Naive B cell (primary cell): Measurements from ENCODE around the gene HERC6. TPM values are rescaled to one million over a fixed set of nuclear protein-coding genes. Genes with fewer than 3 reads are reported as not detected.
"Not testable (repeated sequence)": the region's sequence is repeated elsewhere in the genome, so short reads cannot be mapped to it uniquely, and the experiment has no call there.

ENCODE experiments used
- ATAC-seq, 2 donors: fragments of 150-1000 bp; cut with Tn5 transposase; 2 replicates each; pipeline ENCODE4 v1.10.0; 2021; ENCODE audit warnings: low read depth in 2 of 2, mild to moderate bottlenecking in 2 of 2, moderate library complexity in 2 of 2
- DNase-seq: peaks from one replicate; pipeline ENCODE4 v3.0.0; 2022
- H3K27ac Mint-ChIP-seq, 6 donors: one replicate each; pipeline ENCODE4 v1.8.0; 2020 to 2022; ENCODE audit warnings: mild to moderate bottlenecking in 6 of 6, mixed read lengths in 6 of 6, moderate library complexity in 5 of 6, inconsistent platforms in 2 of 6
- H3K27me3 Mint-ChIP-seq, 3 donors: one replicate each; pipeline ENCODE4 v1.8.0; 2021 to 2022; ENCODE audit warnings: mixed read lengths in 3 of 3, mild to moderate bottlenecking in 1 of 3
- H3K36me3 Mint-ChIP-seq, 2 donors: one replicate each; pipeline ENCODE4 v1.8.0; 2020 to 2022; ENCODE audit warnings: mixed read lengths in 2 of 2, inconsistent platforms in 1 of 2, mild to moderate bottlenecking in 1 of 2
- H3K4me1 Mint-ChIP-seq, 3 donors: one replicate each; pipeline ENCODE4 v1.8.0; 2020 to 2022; ENCODE audit warnings: mixed read lengths in 3 of 3, inconsistent platforms in 1 of 3, mild to moderate bottlenecking in 1 of 3, moderate library complexity in 1 of 3
- H3K4me3 Mint-ChIP-seq, 8 donors: one replicate each; pipeline ENCODE4 v1.8.0; 2020 to 2022; ENCODE audit warnings: mild to moderate bottlenecking in 8 of 8, mixed read lengths in 8 of 8, moderate library complexity in 8 of 8, inconsistent platforms in 2 of 8
- H3K9me3 Mint-ChIP-seq, 7 donors: one replicate each; pipeline ENCODE4 v1.8.0; 2020 to 2022; ENCODE audit warnings: mixed read lengths in 7 of 7, mild to moderate bottlenecking in 5 of 7, inconsistent platforms in 2 of 7, moderate library complexity in 1 of 7
- polyA plus RNA-seq, 6 donors: library from polyadenylated mRNA; unstranded; fragments of 300-500 nt; fragmentation: Illumina TruSeq; gene quantifications; one replicate each; pipeline ENCODE4 v1.2.3, GENCODE V29; 2021; ENCODE audit warnings: low read depth in 6 of 6

Gene HERC6
- 10 to 100 TPM in 3 of 6 donors, 1 to 10 TPM in 2, not detected in 1; 6.7 to 11.9 (median 10.0) TPM for polyA plus RNA-seq

GRCh38 chr4:88378691-88379559 lies at the start of gene HERC6:
HERC6 (plus strand) TSS chr4:88378852; CDS start chr4:88378922, 70 bp downstream.
- Mint-ChIP-seq H3K9me3 (no peaks in the 10 kb centered on the region), H3K36me3 (no peaks in the 10 kb centered on the region), H3K27me3 (no peaks in the 10 kb centered on the region), H3K4me3 (peak within 1 kb of the TSS; percentile 86 to 96 (median 94)), H3K4me1 (peaks cover 14 to 40% (median 17%) of the 10 kb centered on the region in 3 donors), H3K27ac (peak within 1 kb of the TSS; percentile 92 to 98 (median 96))
- peak; percentile 85 to 86 for ATAC-seq
- DNase-seq, result peak; percentile 80

GRCh38 chr4:88333741-88334405 lies 44.8 kb upstream of the HERC6 start:
- Mint-ChIP-seq H3K27ac (peak overlapping the region in 1 of 6 donors; percentile 61), H3K36me3 (no peaks in the 10 kb centered on the region), H3K4me3 (no peak overlapping the region), H3K9me3 (no peaks in the 10 kb centered on the region), H3K27me3 (no peaks in the 10 kb centered on the region), H3K4me1 (peaks cover 17 to 27% (median 17%) of the 10 kb centered on the region in 3 donors)
- DNase-seq (no peak), ATAC-seq (no peak)

GRCh38 chr4:88335092-88335665 lies 43.5 kb upstream of the HERC6 start:
- Mint-ChIP-seq H3K27ac (no peak overlapping the region), H3K27me3 (no peaks in the 10 kb centered on the region), H3K9me3 (no peaks in the 10 kb centered on the region), H3K4me1 (peaks cover 17 to 27% (median 17%) of the 10 kb centered on the region in 3 donors), H3K36me3 (no peaks in the 10 kb centered on the region), H3K4me3 (peak overlapping the region in 1 of 8 donors; percentile 1)
- no peak for ATAC-seq
- no peak for DNase-seq

- Mint-ChIP-seq H3K27me3 (no peaks in the 10 kb centered on the region), H3K36me3 (no peaks in the 10 kb centered on the region), H3K4me1 (no peaks in the 10 kb centered on the region), H3K27ac (peak overlapping the region in 1 of 6 donors; percentile 66), H3K4me3 (no peak overlapping the region), H3K9me3 (no peaks in the 10 kb centered on the region)
- ATAC-seq (no peak), DNase-seq (no peak)
Observed at GRCh38 chr4:88341227-88342192, 37.1 kb upstream of the HERC6 start.

- not testable (repeated sequence) for H3K27me3 Mint-ChIP-seq, H3K9me3 Mint-ChIP-seq, H3K27ac Mint-ChIP-seq, ATAC-seq, H3K4me3 Mint-ChIP-seq, H3K4me1 Mint-ChIP-seq, H3K36me3 Mint-ChIP-seq, DNase-seq
Observed at GRCh38 chr4:88346902-88347301, 31.8 kb upstream of the HERC6 start.

DNA sequence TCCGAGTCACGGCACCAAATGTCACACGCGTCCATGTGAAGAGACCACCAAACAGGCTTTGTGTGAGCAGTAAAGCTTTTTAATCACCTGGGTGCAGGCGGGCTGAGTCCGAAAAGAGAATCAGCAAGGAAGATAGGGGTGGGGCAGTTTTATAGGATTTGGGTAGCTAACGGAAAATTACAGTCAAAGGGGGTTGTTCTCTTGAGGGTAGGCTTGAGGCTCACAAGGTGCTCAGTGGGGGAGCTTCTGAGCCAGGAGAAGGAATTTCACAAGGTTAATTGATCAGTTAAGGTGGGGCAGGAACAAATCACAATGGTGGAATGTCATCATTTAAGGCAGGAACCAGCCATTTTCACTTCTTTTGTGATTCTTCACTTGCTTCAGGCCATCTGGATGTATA lies 29.9 kb upstream of the HERC6 start:
- ATAC-seq, H3K4me1 Mint-ChIP-seq, H3K4me3 Mint-ChIP-seq, DNase-seq, H3K27me3 Mint-ChIP-seq: not testable (repeated sequence)
- peak overlapping the region in 1 of 6 donors; percentile 33 for H3K27ac Mint-ChIP-seq
- peaks cover 3 to 21% (median 7%) of the 10 kb centered on the region in 7 donors for H3K9me3 Mint-ChIP-seq
- H3K36me3 Mint-ChIP-seq, result peaks cover 0 to 12% of the 10 kb centered on the region in 2 donors

- H3K9me3 Mint-ChIP-seq, result peaks cover 5 to 21% (median 11%) of the 10 kb centered on the region in 7 donors
- no peak for ATAC-seq
- no peak for DNase-seq
- H3K36me3 Mint-ChIP-seq, result peaks cover 0 to 12% of the 10 kb centered on the region in 2 donors
- no peaks in the 10 kb centered on the region for H3K4me1 Mint-ChIP-seq
- no peak overlapping the region for H3K27ac Mint-ChIP-seq
- no peaks in the 10 kb centered on the region for H3K27me3 Mint-ChIP-seq
- no peak overlapping the region for H3K4me3 Mint-ChIP-seq
Observed at GRCh38 chr4:88350786-88351185, 27.9 kb upstream of the HERC6 start.

DNA sequence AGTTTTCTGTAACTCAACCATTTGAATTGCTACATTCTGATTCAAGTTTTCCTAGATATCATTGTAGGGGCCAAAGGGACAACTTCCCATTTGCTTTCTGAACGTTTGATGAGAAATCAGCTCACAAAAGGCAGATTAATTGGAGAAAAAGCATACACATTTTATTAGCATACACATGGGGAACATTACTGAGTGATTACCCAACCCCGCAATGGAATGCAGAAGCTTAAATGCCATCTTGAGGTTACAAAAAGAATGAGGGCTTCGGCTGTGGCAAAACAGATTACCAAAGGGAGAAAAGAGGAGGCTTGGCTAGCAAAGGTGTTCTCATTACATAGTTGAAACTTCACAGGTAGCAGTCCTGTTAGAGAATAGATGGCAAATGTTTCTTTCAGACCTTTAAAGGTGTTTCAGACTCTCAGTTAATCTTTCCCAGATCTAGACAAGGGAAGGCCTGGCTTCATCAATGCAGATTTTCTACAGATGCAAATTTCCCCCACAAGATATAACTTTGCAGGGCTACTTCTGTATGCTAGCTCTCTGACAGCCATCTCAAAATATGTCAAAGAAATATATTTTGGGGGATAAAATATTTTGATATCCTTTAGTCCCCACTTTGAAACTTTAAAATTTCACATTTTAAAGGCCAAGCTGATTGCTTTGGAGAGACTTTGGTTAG lies 26.5 kb upstream of the HERC6 start:
- no peak overlapping the region for H3K4me3 Mint-ChIP-seq
- no peaks in the 10 kb centered on the region for H3K27me3 Mint-ChIP-seq
- H3K36me3 Mint-ChIP-seq, result peaks cover 0 to 12% of the 10 kb centered on the region in 2 donors
- H3K4me1 Mint-ChIP-seq, result no peaks in the 10 kb centered on the region
- H3K9me3 Mint-ChIP-seq, result peaks cover 5 to 21% (median 11%) of the 10 kb centered on the region in 7 donors
- no peak overlapping the region for H3K27ac Mint-ChIP-seq
- no peak for DNase-seq
- no peak for ATAC-seq

- H3K4me1 Mint-ChIP-seq, result no peaks in the 10 kb centered on the region
- peaks cover 0 to 12% of the 10 kb centered on the region in 2 donors for H3K36me3 Mint-ChIP-seq
- peak overlapping the region in 1 of 6 donors; percentile 21 for H3K27ac Mint-ChIP-seq
- H3K27me3 Mint-ChIP-seq, result no peaks in the 10 kb centered on the region
- DNase-seq, result no peak
- ATAC-seq, result no peak
- peaks cover 5 to 22% (median 11%) of the 10 kb centered on the region in 7 donors for H3K9me3 Mint-ChIP-seq
- H3K4me3 Mint-ChIP-seq, result no peak overlapping the region
Observed at GRCh38 chr4:88353324-88353723, 25.3 kb upstream of the HERC6 start.

- H3K9me3 Mint-ChIP-seq, result peaks cover 5 to 31% (median 15%) of the 10 kb centered on the region in 7 donors
- ATAC-seq (no peak), DNase-seq (no peak)
- H3K4me3 Mint-ChIP-seq, result no peak overlapping the region
- no peak overlapping the region for H3K27ac Mint-ChIP-seq
- peaks cover 0 to 4% (median 0%) of the 10 kb centered on the region in 3 donors for H3K27me3 Mint-ChIP-seq
- peaks cover 0 to 12% of the 10 kb centered on the region in 2 donors for H3K36me3 Mint-ChIP-seq
- H3K4me1 Mint-ChIP-seq, result no peaks in the 10 kb centered on the region
Observed at GRCh38 chr4:88356771-88357170, 21.9 kb upstream of the HERC6 start.

DNA sequence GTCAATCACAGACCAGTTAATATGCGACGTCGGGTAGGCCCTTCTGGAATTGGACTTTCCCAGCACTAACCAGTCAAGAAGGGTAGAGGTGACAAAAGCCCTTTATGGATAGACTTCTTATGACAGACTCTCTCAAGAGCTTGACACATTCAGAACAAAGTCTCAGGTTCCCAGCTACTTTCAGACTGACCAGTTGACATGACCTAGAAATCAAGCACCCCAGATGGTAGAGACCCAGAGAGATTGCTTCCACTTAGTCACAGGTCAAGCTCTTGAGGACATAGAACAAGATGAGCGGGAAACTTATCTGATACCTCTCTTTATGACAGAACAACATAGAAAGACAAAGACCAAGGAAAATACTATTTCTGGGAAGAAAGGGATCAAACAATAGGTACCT lies 21.4 kb upstream of the HERC6 start:
- H3K36me3 Mint-ChIP-seq, result peaks cover 0 to 7% of the 10 kb centered on the region in 2 donors

DNA sequence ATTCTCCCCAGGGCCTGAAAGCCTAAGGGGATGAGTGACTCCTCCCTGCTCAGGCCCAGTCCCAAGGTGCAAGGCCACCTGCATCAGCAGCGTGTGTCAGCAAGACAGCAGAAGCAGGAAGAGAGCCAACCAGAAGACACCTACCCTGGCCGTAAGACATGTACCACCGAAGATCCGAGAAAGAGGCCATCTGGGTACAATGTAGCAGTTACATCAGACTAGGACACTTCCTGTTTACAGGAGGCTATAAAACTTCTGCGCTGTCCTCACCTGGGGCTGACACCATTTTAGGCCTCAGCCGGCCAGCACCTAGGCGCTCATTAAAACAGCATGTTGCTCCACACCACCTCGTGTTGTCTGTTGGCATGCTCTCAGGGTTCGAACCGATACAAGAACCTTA lies 19.1 kb upstream of the HERC6 start:
- peaks cover 5 to 30% (median 18%) of the 10 kb centered on the region in 7 donors for H3K9me3 Mint-ChIP-seq
- peak overlapping the region in 1 of 6 donors; percentile 55 for H3K27ac Mint-ChIP-seq
- H3K36me3 Mint-ChIP-seq, result peaks cover 7 to 11% of the 10 kb centered on the region in 2 donors
- DNase-seq (no peak), ATAC-seq (no peak)
- no peak overlapping the region for H3K4me3 Mint-ChIP-seq
- H3K27me3 Mint-ChIP-seq, result peaks cover 0 to 4% (median 0%) of the 10 kb centered on the region in 3 donors
- H3K4me1 Mint-ChIP-seq, result no peaks in the 10 kb centered on the region

More for the DNA sequence above, 21.4 kb upstream of the HERC6 start:
- Mint-ChIP-seq H3K4me1 (no peaks in the 10 kb centered on the region), H3K9me3 (peaks cover 5 to 29% (median 15%) of the 10 kb centered on the region in 7 donors), H3K27ac (no peak overlapping the region), H3K4me3 (no peak overlapping the region), H3K27me3 (peaks cover 0 to 4% (median 0%) of the 10 kb centered on the region in 3 donors)
- ATAC-seq (no peak), DNase-seq (no peak)
